Central memory CD4-positive, alpha-beta T cell (primary cell): ENCODE measurements around the gene PLBD2.

ENCODE experiments used
- DNase-seq: peaks from one replicate; pipeline ENCODE4 v3.0.0; 2022

Gene PLBD2

DNA sequence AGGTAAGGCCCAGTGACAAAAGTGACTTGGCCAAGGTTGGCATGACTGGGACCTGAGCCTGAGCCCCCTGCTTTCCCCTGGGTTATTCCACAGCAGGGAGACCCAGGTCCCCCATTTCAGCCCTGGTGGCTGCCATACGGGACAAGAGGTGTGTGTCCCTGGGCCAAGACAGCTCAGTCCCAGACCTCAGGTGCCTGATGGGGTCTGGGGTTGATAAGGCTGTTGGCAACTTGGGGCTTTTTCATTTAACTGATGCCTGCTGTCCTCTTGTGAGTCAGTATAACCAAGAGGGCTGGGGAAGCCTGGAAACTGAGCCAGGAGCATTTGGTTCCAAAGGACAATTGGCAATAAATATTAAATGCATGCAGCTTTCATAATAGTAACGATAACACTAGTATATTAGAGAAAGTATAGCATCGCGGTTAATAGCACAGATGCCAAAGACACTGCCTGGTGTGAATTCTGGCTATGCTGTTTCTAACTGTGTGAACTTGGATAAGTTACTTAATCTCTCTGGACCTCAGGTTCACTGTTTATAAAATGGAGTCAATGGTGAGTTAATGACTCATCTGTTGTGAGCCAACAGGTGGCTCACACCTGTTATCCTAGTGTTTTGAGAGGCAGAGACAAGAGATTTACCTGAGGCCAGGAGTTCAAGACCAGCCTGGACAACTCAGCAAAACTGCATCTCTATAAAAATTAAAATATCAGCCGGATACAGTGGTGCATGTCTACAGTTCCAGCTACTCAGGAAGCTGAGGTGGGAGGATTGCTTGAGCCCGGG is 64.7 kb downstream of the PLBD2 start:
- no peak for DNase-seq

GRCh38 chr12:113424456-113424855 is 66.1 kb downstream of the PLBD2 start:
- no peak for DNase-seq

- DNase-seq: peak; percentile 20
These were observed 66.8 kb downstream of the PLBD2 start for GRCh38 chr12:113424915-113425823.

- DNase-seq: no peak
These were observed 67.6 kb downstream of the PLBD2 start for GRCh38 chr12:113425960-113426453.

- no peak for DNase-seq
These were observed 69.5 kb downstream of the PLBD2 start for GRCh38 chr12:113427882-113428281.

DNA sequence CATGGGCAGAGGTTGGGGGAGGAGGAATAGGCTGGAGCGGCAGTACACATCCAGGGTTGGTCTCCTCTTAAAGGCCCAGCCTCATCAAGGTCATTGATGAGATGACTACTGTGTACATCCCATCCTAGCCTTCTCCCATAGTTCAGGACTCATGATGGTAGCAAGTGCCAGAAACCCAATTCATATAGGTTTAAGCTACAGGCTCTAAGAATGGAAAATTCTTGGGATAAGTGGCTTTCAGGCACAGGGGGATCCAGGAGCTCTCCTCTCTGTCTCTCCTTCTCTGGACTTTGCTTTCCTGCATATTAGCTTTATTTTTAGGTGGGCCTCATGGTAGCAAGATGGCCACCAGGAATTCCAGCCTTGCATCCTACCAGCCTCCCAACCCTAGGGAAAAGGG is 70.1 kb downstream of the PLBD2 start:
- DNase-seq: no peak

- DNase-seq: no peak
These were observed 74.6 kb downstream of the PLBD2 start for GRCh38 chr12:113432986-113433385.

DNA sequence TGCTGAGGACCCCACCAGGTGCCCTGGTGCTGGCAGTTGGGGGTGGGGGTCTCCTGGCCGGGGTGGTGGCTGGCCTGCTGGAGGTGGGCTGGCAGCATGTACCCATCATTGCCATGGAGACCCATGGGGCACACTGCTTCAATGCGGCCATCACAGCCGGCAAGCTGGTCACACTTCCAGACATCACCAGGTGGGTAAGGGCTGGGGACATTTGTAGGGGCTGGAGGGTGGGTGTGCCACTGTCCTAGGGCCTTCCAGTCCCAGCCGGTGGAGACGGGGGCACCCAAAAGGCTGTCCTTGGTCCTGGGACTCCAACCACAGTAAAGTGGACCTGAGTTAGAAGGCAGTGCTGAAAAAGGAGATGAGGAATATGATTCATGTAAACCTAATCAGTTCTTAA is 77.0 kb downstream of the PLBD2 start:
- no peak for DNase-seq

DNA sequence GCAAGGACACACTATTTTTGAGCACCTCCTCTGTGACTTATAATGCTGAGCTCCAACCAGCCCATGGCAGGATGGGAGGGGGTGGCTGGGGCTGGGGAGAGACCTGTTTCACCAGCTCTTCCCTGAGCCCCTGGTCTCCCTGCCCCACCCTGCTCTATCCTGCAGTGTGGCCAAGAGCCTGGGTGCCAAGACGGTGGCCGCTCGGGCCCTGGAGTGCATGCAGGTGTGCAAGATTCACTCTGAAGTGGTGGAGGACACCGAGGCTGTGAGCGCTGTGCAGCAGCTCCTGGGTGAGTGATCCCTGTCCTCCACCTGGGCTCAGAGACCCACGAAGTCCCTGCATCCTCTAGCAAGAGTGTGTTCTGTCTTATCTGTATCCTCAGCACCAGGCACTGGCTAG is 78.2 kb downstream of the PLBD2 start:
- no peak for DNase-seq

DNA sequence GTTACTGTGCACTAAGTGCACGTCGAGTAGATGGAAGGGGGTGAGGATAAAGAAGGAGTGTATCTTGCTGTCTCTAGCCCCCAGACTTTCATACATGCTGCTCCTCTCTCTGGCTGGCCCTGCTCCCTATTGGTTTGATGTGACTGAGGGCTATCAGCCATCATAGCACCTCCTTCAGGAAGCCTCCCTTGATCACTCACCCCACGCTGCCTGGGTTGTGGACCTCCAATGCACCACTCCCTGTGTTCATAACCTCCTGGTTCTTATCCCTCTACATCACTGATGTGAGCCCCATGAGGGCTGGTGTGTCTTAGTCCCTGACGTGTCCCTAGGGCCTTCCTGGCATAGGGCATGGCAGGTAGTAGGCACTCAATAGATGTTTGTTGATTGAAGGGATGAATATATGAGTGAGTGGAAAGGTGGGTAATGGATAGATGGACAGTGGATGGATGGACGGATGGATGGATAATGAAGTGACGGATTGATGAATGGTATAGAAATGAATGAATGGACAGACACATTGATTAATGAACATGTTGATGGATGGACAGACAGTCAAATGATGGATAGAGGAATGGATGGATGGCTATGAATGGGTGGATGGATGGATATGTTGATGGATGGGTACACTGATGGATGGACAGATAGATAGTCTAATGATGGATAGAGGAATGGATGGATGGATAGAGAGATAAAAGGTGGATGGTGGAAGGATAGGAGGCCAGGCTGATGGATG is 78.8 kb downstream of the PLBD2 start:
- DNase-seq: no peak

DNA sequence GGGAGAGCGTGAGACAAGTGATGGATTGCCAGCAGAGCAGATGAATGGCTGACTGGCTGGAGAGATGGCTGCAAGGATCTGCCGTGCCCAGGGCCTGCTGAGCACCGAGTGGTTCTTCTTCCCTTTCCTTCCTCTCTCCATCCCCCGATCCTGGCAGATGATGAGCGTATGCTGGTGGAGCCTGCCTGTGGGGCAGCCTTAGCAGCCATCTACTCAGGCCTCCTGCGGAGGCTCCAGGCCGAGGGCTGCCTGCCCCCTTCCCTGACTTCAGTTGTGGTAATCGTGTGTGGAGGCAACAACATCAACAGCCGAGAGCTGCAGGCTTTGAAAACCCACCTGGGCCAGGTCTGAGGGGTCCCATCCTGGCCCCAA is 79.3 kb downstream of the PLBD2 start:
- no peak for DNase-seq

DNA sequence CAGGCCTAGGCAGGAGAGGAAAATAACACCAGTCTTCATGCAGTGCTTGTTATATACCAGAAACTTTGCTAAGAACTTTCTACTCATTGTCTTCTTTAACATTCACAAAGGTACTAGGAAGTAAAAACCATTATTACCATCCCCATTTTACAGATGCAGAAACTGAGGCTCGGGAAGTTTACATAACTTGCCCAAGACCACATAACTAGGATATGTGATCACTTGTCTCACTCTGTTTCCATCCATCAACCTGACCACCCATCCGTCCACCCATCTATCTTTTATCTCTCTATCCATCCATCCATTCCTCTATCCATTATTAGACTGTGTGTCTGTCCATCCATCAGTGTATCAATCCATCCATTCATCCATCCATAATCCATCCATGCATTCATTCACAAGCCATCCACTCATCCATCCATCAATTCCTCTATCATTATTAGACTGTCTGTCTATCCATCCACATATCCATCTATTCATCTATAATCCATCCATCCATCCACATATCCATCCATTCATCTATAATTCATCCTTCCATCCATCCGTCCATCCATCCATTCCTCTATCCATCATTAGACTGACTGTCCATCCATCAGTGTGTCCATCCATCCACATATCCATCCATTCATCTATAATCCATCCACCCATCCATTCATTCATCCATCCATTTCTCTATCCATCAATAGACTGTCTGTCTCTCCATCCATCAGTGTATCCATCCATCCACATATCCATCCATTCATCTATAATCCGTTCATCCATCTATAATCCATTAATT is 80.3 kb downstream of the PLBD2 start:
- no peak for DNase-seq

DNA sequence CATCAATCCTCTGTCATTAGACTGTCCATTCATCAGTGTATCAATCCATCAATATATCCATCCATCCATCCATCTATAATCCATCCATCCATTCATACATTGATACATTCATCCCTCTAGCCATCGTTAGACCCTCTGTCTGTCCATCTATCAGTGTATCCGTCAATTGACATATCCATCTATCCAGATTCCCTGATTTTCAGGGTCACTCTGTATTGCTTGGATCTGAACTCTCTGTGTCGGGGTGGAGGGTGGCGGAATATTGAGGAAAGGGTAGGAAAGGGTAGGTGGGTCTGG is 80.9 kb downstream of the PLBD2 start:
- no peak for DNase-seq

- DNase-seq: no peak
These were observed 81.2 kb downstream of the PLBD2 start for GRCh38 chr12:113439606-113440030.

DNA sequence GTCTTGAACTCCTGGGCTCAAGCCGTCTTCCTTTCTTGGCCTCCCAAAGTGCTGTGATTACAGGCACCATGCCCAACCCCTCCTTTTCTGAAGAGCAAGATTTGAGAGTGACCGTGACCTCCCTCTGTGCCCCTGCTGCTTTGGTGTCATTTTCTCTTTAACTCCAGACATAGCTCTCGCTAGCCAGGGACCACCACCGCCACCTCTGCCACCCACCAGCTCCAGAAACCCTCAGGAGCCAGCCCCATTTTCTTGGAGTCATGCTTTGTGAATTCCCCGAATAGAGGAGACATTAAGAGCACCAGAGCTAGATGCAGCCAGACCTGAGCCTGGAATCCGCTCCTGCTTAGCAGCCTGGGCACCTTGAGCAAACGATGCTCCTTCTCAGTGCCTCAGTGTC is 81.9 kb downstream of the PLBD2 start:
- DNase-seq: no peak
